Measurements from ENCODE around the gene TBC1D21.
A peak's percentile ranks its signal among the peaks of the same experiment; 100 is the strongest.

Gene TBC1D21

DNA sequence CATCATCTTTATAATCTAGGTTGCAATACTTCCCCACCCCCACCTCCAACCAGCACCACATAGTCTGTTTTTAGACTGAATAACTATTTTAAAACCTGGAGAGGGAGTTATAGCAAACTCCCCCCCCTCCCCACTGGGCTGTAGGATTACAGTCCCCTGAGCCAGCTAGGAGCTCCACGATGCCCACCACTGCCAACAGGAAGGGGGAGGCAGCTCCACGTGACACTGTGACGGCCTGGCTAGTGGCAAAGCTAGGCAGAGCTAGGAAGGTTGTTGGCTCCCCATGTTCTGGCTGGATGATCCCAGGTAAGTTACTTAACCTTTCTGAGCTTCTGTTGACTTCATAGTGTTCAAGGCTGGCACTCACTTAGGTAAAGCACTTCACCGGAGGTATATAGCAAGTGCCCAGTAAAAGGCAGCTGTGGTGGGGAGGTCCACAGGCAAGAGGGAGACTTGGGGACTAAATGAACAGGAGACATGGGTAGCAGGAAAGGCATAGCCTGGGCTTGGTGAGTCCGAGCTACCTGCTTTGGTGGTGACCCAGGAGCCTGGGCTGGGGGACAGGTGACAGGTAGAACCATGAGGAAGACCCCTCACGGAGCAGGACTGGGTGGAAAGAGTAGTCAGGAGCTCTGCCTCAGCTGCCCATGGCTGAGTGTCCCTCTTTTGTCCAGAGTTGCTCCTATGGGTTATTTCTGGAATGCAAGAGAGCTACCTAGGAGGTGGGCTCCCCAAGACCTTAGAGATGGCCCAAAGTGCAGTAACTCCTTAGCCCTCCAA, 4.0 kb upstream of the TBC1D21 start:
- no peak overlapping the region for H3K27ac ChIP-seq
- TF ChIP-seq ZFX (IDR thresholded peaks at IDR 0.05), result no peak
- TF ChIP-seq, protein P1, sequence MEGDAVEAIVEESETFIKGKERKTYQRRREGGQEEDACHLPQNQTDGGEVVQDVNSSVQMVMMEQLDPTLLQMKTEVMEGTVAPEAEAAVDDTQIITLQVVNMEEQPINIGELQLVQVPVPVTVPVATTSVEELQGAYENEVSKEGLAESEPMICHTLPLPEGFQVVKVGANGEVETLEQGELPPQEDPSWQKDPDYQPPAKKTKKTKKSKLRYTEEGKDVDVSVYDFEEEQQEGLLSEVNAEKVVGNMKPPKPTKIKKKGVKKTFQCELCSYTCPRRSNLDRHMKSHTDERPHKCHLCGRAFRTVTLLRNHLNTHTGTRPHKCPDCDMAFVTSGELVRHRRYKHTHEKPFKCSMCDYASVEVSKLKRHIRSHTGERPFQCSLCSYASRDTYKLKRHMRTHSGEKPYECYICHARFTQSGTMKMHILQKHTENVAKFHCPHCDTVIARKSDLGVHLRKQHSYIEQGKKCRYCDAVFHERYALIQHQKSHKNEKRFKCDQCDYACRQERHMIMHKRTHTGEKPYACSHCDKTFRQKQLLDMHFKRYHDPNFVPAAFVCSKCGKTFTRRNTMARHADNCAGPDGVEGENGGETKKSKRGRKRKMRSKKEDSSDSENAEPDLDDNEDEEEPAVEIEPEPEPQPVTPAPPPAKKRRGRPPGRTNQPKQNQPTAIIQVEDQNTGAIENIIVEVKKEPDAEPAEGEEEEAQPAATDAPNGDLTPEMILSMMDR (conservative IDR thresholded peaks at IDR 0.05), result no peak

DNA sequence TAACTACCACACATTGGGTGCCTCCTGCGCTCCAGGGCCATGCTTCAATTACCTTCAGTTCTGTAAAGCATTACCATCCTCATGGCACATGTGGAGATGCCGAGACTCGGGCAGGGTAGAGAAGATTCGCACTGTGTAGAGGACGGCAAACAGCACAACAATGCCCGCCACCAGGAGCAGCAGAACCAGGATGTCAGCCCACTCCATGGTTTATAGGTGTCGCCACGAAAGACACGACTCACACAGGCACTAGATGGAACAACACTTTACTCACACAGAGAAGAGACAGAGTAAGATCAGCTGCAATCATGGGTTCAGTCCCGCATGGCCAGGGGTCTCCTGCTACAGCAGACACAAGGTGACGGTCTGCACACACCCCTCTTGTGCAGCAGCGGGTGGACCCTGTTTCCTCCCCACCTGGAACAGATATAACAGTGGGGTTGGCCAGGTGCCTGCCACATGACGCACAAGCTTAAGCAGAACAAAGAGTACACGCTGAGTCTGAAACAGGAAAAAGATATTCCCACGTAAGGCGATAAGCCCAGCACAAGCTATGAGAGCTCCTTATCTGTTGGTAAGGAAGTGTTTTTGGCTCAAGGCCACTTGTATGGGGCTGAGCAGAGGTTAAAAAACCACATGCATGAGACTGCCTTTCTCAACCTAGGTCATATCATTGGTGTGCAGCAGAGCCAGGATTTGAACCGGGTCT, 2.5 kb upstream of the TBC1D21 start:
- TF ChIP-seq ZFX (IDR thresholded peaks at IDR 0.05), result no peak
- TF ChIP-seq, protein P1 (conservative IDR thresholded peaks at IDR 0.05), result no peak
- H3K27ac ChIP-seq, result no peak overlapping the region

DNA sequence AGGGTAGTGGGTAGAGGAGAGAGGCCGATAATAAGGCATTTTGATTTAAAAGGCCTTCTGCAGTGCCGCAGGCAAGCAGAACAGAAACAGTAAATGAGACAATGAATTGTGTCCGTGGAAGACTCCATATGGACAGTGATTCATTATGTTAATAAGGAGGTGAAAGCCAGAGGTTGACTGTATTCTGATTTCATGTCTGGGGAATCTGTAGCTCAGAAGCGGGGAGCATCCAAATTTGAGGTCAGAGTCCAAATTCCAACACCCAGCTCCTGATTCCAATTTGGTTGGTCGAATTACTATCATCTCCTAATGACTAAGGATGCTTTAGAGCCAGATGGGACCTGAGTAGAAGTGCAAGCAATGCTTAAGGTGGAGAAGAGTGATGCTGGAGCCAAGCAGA, 1.0 kb upstream of the TBC1D21 start:
- TF ChIP-seq, protein P1 (conservative IDR thresholded peaks at IDR 0.05), result no peak
- no peak for TF ChIP-seq ZFX (IDR thresholded peaks at IDR 0.05)
- no peak overlapping the region for H3K27ac ChIP-seq

DNA sequence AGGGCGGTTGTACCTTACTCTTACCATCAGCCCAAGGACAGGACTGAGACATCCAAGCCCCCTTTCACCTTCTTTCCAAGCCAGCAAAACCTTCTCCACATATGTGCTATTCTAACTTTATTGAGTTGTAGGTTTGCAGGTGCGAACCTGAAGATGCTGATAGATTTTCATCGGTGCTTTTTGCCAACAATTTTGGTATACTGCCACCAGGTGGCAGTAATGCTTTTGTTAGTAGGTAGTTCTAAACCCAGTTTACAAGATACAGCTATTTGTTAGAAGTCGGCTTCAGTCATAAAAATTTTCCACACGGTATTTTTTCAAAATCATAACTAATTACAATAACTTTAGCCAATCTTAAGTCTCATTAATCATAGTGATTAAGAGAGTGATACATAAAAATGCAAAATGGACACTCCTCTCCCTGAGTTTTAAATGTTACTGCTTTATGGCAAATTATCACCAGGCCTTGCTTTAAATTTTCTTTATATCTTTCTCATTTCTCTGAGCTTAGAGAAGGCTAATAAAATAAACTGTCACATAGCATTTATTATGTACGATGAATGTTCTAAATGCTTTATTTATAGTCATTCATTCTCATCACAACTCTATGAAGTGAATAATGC, 636 bp downstream of the TBC1D21 start:
- TF ChIP-seq, protein P1 (conservative IDR thresholded peaks at IDR 0.05), result peak; percentile 90
- no peak for TF ChIP-seq ZFX (IDR thresholded peaks at IDR 0.05)
- no peak overlapping the region for H3K27ac ChIP-seq

DNA sequence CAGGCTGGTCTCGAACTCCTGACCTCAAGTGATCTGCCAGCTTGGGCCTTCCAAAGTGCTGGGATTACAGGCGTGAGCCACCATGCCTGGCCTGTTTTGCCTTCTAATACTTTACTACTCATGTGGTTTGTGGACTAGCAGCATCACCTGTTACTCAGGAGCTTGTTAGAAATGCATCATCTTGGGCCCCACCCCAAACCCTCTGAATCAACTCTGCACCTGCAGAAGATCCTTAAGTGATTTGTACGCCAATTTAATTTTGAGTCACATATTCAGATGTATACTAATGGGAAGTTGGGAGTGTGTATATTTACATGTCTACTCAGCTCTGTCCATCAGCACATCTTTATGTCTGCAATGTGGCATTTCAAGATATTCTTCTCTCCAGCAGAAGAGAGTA, 6.1 kb downstream of the TBC1D21 start:
- TF ChIP-seq ZFX (IDR thresholded peaks at IDR 0.05), result no peak
- TF ChIP-seq, protein P1 (conservative IDR thresholded peaks at IDR 0.05), result no peak
- no peak overlapping the region for H3K27ac ChIP-seq

DNA sequence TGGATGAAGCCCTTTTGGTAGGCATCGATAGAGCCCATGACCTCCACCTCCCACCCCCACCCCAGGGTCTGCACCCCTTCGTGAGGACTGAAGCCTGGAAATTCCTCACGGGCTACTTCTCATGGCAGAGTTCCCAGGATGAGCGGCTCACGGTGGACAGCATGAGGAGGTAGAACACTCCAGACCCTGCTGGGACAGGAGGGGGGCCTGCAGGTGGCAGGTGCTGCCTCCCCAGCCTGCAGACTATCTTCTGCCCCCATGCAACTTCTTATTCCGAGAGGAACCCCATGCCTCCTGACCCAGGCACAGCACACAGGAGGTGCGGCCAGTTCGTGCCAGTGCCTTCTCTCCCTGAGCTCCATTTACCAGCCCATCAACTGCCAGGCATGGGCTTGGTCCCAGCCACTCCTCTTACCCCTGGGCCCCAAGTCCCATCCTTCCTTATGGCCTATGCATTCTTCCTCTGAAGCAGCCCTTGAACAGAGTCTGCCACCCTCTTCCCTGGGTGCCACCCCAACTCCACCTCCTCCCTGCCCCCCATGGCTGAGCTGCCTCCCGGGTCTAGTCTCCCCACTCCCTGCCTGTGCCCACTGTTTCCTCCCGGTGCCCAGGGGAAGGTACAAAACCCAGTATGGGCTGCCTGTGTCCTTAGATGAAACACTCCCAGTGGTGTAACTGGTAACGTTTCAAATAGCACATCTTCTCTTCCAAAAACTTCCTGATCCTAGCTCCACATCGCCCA, 8.4 kb downstream of the TBC1D21 start:
- TF ChIP-seq ZFX (IDR thresholded peaks at IDR 0.05), result no peak
- TF ChIP-seq, protein P1 (conservative IDR thresholded peaks at IDR 0.05), result no peak
- no peak overlapping the region for H3K27ac ChIP-seq

Data from C4-2B (cell line).